Measurements from ENCODE around the gene LDLR.
"Not testable (repeated sequence)": the region's sequence is repeated elsewhere in the genome, so short reads cannot be mapped to it uniquely, and the experiment has no call there.

LDLR gene

DNA sequence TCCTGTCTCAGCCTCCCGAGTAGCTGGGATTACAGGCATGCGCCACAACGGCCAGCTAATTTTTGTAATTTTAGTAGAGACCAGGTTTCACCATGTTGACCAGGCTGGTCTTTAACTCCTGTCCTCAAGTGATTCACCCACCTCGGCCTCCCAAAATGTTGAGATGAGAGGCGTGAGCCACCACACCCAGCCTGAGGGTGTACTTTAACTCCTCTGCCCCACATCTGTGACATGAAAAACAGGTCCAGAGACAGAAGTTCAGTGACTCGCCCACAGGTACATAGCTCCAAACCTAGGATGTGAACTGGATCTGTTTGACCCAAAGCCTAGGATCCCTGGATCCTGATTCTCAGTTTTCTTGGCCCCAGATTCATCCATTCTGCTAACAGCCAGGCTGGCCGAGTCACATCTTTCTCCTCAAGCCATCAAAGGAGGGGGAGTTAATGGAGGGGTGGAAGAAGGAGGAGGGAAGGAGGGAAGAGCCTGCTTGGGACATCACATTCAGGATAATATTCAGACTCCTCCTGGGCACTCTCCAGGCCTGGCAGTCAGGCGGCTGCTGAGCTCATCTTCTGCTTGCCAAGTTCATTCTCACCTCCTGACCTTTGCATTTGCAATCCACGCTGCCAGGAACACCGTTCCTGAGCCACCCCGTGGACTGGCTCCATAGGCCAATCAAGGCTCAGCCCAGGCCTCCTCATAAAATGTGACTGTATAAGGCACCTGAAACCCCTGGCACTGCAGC, 63.2 kb downstream of the LDLR start:
- peak overlapping the region; percentile 79 to 86 for H3K27ac ChIP-seq
- TF ChIP-seq, protein P1, sequence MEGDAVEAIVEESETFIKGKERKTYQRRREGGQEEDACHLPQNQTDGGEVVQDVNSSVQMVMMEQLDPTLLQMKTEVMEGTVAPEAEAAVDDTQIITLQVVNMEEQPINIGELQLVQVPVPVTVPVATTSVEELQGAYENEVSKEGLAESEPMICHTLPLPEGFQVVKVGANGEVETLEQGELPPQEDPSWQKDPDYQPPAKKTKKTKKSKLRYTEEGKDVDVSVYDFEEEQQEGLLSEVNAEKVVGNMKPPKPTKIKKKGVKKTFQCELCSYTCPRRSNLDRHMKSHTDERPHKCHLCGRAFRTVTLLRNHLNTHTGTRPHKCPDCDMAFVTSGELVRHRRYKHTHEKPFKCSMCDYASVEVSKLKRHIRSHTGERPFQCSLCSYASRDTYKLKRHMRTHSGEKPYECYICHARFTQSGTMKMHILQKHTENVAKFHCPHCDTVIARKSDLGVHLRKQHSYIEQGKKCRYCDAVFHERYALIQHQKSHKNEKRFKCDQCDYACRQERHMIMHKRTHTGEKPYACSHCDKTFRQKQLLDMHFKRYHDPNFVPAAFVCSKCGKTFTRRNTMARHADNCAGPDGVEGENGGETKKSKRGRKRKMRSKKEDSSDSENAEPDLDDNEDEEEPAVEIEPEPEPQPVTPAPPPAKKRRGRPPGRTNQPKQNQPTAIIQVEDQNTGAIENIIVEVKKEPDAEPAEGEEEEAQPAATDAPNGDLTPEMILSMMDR (IDR thresholded peaks at IDR 0.05), result no peak
- DNase-seq (ENCODE audit: low spot score), result peak; percentile 89
- no peak overlapping the region for H3K4me3 ChIP-seq

GRCh38 chr19:11154683-11155047, 65.4 kb downstream of the LDLR start:
- H3K27ac ChIP-seq, result no peak overlapping the region
- DNase-seq (ENCODE audit: low spot score), result no peak
- H3K4me3 ChIP-seq, result no peak overlapping the region
- TF ChIP-seq, protein P1 (IDR thresholded peaks at IDR 0.05), result no peak

GRCh38 chr19:11155373-11156120, 66.3 kb downstream of the LDLR start, which contains the start of gene SPC24:
Gene SPC24 (minus strand): TSS chr19:11155782. CDS start chr19:11155776, 6 bp downstream.
- TF ChIP-seq, protein P1 (IDR thresholded peaks at IDR 0.05), result no peak
- DNase-seq (ENCODE audit: low spot score), result peak; percentile 94
- Histone ChIP-seq H3K4me3 (peak within 1 kb of the TSS; percentile 74), H3K27ac (peak within 1 kb of the TSS; percentile 82 to 88)

GRCh38 chr19:11159598-11160439, 70.6 kb downstream of the LDLR start:
- TF ChIP-seq, protein P1 (IDR thresholded peaks at IDR 0.05), result no peak
- Histone ChIP-seq H3K27ac (peak overlapping the region; percentile 78 to 88), H3K4me3 (no peak overlapping the region)
- DNase-seq (ENCODE audit: low spot score), result no peak

GRCh38 chr19:11160440-11160768, 71.1 kb downstream of the LDLR start:
- peak overlapping the region; percentile 78 to 88 for H3K27ac ChIP-seq
- H3K4me3 ChIP-seq; DNase-seq (ENCODE audit: low spot score): not testable (repeated sequence)

DNA sequence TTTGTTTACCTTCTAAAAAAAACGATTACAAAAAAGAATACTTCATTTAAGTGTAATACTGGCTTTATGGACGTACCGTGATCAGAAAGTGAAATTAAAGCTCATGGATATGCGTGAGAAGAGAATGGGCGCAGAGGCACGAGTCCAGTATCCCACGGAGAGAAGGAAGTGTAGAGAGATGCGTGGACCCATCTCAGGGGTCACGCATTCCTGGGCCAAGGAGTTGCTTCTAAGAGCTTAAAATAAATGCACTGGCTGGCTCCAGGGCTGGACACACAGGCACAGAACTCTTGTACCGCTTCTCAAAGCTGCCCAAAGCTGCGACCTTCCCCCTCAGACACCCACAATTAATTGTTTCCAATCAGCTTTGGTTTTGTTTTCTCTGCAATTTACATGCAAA, 75.0 kb downstream of the LDLR start:
- H3K27ac ChIP-seq, result peak overlapping the region; percentile 87 to 96
- DNase-seq (ENCODE audit: low spot score), result no peak
- TF ChIP-seq, protein P1 (IDR thresholded peaks at IDR 0.05), result no peak
- H3K4me3 ChIP-seq, result peak overlapping the region; percentile 48

DNA sequence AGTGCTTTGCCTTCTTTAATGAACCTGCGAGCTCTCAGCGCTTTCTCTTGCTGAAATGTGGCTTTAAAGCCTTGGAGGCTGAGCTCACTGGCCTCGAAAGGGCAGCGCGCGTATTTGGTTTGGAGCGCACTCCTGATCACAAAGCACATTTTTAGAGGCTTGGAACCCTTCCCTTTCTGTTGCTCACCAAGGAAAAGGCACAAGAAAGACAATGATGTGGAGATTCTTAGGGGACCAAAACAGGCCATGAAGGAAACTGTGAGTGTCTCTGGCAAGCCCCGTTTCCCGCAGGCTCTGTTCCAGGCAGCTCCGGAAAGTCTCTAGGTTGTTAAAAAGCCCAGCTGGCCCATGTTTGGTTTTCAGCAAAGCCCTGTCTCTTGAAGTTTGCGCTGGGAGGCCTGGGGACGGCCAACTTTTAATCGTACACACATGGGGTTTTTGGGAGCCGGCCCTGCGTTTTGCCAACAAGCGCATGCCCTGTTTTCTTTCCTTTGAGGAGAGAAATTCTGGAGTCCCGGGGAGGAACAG, 75.7 kb downstream of the LDLR start:
- Histone ChIP-seq H3K27ac (peak overlapping the region; percentile 87 to 96), H3K4me3 (peak overlapping the region; percentile 48)
- TF ChIP-seq, protein P1 (IDR thresholded peaks at IDR 0.05), result no peak
- DNase-seq (ENCODE audit: low spot score), result peak; percentile 97

Data from coronary artery (tissue), 2 donors.